ENCODE data around the gene BHLHE23.

DNA sequence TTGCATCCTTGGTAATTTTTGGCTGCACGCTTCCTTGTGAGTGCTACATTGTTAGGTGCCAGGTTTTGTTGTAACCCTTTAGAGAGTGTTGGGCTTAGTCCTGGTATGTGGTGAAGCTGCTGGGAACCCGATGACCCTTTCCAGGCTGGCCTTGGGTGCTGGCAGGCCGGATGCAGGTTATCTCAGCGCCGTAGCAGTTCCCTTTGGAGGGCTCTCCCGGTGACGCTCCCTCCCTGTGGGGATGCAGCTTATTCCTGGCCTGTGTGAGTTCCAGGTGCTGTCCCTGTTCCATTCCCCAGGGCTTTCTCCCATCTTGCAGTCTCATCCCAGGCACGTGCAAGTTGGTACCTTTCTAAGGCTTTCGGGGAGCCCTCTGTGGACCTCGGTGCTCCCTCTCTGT, 13.9 kb upstream of the BHLHE23 start:
- no peak for TF ChIP-seq RAD21 (IDR thresholded peaks at IDR 0.05; ENCODE audit: low read length)
- TF ChIP-seq, protein P1, sequence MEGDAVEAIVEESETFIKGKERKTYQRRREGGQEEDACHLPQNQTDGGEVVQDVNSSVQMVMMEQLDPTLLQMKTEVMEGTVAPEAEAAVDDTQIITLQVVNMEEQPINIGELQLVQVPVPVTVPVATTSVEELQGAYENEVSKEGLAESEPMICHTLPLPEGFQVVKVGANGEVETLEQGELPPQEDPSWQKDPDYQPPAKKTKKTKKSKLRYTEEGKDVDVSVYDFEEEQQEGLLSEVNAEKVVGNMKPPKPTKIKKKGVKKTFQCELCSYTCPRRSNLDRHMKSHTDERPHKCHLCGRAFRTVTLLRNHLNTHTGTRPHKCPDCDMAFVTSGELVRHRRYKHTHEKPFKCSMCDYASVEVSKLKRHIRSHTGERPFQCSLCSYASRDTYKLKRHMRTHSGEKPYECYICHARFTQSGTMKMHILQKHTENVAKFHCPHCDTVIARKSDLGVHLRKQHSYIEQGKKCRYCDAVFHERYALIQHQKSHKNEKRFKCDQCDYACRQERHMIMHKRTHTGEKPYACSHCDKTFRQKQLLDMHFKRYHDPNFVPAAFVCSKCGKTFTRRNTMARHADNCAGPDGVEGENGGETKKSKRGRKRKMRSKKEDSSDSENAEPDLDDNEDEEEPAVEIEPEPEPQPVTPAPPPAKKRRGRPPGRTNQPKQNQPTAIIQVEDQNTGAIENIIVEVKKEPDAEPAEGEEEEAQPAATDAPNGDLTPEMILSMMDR (IDR thresholded peaks at IDR 0.05), result no peak
- TF ChIP-seq TAF1 (IDR thresholded peaks at IDR 0.05; ENCODE audit: borderline replicate concordance, low read depth, low read length), result no peak
- TF ChIP-seq, protein P2, sequence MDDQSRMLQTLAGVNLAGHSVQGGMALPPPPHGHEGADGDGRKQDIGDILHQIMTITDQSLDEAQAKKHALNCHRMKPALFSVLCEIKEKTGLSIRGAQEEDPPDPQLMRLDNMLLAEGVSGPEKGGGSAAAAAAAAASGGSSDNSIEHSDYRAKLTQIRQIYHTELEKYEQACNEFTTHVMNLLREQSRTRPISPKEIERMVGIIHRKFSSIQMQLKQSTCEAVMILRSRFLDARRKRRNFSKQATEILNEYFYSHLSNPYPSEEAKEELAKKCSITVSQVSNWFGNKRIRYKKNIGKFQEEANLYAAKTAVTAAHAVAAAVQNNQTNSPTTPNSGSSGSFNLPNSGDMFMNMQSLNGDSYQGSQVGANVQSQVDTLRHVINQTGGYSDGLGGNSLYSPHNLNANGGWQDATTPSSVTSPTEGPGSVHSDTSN (IDR thresholded peaks at IDR 0.05), result no peak

Data from SK-N-SH (cell line).